ENCODE results near the gene TXNRD2.

Gene TXNRD2

DNA sequence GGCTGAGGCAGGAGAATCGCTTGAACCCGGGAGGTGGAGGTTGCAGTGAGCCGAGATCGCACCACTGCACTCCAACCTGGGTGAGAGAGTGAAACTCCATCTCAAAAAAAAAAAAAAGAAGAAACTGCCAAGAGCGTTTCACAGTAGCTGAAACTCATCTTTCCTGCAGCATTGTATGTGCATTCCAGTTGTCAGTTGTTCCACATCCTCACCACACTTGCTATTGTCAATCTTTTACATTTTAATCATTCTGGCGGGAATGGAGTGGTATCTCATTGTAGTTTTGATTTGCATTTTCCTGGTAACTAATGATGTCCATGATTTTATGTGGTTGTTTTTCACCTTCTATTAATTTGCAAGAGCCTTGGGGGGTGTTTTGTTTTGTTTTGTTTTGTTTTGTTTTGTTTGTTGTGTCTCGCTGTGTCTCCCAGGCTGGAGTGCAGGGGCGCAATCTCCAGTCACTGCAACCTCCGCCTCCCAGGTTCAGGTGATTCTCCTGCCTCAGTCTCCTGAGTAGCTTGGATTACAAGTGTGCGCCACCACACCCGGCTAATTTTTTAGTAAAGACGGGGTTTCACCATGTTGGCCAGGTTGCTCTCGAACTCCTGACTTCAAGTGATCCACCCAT is 78.9 kb downstream of the TXNRD2 start:
- no peak for DNase-seq

DNA sequence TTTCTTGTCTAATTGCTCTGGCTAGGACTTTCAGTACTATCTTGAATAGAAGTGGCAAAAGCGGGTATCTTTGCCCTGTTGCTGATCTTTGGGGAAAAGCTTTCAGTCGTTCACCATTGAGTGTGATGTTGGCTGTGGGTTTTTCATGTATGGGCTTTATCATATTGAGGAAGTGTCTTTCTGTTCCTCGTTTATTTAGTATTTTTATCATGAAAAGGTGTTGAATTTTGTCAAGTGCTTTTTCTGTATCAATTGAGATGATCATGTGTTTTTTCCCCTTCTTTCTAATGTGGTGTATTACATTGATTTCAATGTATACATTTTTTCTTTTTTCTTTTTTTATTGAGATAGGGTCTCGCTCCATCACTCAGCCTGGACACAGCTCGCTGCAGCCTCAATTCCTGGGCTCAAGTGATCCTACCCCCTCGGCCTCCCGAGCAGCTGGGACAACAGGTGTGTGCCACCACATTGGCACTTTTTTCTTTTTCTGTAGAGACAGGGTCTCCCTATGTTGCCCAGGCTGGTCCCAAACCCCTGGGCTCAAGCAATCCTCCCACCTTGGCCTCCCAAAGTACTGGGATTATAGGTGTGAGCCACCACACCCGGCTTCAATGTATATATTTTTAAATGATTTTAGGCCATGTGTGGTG is 81.6 kb downstream of the TXNRD2 start:
- DNase-seq: no peak

DNA sequence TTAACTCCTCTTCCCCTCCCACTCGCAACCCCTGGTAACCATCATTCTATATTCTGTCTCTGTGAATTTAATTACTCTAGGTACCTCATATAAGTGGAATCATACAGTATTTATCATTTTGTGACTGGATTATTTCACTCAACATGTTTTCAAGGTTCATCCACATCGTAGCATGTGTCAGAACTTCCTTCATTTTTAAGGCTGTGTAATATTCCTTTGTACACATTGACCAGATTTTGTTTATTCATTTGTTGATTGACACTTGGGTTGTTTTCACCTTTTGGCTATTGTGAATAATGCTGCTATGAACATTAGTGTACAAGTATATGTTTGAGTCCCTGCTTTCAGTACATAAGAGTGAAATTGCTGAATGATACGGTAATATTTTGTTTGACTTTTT is 84.2 kb downstream of the TXNRD2 start:
- no peak for DNase-seq

DNA sequence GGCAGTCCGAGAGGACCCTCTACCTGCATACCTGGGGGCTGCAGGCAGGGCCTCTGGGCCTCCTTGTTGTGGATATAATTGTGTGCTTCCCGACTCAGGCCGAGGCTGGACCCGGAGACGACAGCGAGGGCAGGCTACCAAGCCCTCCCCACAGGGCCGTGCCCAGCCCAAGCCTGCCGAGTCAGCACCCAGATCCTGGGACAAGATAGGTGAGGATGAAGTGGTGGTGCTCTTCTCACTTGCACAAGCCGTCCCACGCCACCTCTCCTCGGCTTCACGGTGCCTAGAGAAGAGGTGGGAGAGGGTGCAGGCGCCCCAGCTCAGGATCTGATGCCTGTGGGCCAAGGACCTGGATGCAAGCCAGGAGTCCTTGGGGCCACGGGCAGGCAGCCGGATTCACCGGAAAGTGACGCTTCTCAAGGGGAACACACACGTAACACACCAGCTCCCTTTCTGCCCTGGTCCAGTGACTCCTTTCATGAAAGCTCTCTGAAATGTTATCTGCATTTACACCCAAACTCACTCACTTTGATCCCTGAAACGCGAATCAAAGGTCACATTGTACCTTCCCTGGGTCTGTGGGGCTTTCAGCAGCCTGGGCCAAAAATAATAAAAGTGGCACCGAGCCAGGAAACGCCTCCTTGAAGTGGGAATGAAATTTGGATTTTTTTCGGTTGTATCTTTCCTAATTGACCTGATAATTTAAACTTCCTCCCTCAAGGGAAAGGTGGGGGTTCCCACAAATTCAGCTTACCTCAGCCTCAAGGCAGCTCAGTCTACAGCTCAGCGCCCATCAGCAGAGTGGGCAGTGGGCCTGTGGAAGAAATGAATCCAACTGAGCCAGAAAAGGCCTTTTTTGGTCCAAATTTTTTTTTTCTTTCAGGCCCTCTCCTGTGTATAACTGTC is 85.9 kb downstream of the TXNRD2 start:
- peak; percentile 81 for DNase-seq

DNA sequence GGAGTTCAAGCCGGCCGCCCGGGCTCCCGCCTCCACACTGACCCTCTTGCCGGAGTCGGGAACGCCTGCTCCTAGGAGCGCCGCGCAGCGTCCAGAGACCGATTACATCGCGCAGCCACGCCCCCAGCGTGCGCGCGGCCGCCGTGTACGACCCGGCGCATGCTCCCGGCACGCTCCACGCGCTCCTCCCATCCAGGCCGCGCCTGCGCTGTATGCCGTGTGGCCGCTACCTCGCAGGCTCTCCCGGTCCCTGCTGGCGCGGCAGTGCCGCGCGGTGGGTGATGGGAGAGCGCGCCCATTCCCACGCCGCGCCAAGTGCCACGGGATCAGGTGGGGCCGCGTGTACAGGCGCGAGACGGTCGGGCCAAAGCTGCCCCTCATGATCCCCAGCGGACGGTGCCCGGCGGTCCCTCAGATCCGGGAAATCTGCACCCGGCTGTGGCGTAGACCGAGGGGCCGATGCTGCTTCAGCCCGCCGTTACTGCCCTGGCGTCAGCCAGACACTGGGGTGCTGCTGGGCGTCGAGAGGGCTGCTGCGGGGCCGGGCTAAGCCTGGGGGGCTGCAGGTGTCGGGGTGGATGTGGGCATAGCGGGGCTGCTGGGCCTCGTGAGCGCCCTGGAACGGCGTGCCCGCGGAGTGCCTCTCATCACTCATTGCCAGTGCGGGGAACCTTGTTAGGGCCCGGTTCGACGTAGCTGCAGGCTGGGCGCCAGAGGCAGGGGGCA is 86.7 kb downstream of the TXNRD2 start, which contains the start of the genes GNB1L and RTL10:
Gene GNB1L (minus strand): TSS at position 97 of the 726 bp plus-strand sequence. CDS start 33,519 bp downstream, outside the sequence.
Gene RTL10 (minus strand): TSS at position 97 of the 726 bp plus-strand sequence. CDS start 2,613 bp downstream, outside the sequence.
- DNase-seq: peak; percentile 96

DNA sequence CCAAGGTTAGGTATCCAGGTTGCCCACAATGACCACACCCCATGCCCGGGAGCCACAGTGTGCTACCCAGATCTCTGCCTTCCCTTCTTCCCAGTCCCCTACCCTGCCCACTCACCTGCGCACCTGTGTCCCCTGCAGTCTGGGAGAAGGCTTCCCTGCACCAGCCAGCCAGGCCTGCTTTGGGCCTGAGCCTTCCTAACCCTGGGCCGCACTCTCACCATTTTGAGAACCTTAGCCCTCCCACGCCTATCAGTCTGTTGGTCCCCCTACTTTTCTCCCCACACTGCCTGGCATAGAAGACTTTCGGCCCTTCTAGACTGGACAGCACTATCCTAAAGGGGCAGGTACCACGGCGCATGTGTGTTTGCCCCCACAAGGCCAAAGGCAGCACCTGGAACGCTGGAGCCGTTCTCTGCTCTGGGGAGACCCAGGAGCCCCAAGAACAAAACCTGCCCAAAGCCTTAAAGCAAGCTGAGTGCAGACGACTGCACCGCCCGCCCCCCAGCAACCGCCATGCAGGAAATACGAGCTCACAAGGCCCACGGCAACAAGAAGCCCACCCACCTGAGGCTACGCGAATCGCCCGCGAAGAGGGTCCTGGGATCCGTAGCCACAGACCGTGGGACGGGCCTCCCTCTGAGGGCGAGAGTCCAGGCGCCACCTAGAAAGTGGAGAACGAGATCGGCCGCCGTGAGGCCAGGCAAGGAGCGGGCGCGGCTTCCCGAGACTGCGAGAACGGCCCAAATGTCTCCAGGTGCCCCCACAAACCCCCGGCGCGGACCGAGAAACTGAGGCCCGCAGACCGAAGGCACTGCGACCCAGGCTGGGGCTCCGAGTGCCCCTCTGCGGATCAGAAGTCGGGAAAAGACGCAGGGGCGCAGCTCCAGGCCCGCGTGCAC is 87.5 kb downstream of the TXNRD2 start:
- DNase-seq: peak; percentile 89

DNA sequence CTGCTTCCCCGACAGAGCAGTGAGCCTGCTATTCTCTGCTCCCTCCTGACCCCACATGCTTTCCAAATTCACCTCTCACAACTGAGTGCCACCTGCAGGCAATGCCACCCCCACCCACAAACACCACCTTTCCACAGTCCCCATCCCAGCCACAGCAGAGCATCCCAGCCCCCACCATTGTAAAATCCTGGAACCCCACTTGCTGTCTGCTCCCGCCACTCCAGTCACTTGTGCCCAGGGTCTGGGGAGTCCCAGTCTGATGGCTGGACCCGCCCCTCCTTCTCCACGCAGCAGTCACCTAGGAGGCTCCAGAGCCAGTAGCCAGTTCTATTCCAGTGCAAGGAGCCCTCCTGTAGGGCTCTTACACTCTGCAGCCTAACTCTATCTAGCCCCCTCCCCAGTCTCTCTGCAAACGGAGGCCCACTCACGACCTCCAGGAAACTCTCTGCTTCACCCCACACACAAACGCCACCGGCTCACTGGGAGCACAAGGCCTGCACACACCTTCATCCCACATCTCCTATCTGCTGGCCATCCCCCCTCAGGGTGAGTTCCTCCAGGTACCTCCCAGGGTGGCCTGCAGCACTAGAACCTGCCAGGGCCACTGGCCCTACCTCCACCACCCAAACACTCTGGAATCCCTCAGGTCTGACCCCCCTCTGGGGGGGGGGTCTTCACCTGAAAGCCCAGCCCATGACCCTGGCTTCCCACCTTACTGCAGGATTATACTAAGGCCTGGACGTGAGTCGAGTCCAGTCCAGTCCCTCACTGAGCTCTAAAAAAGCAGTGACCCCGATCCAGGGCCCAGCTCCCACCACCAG is 88.3 kb downstream of the TXNRD2 start:
- DNase-seq: no peak

DNA sequence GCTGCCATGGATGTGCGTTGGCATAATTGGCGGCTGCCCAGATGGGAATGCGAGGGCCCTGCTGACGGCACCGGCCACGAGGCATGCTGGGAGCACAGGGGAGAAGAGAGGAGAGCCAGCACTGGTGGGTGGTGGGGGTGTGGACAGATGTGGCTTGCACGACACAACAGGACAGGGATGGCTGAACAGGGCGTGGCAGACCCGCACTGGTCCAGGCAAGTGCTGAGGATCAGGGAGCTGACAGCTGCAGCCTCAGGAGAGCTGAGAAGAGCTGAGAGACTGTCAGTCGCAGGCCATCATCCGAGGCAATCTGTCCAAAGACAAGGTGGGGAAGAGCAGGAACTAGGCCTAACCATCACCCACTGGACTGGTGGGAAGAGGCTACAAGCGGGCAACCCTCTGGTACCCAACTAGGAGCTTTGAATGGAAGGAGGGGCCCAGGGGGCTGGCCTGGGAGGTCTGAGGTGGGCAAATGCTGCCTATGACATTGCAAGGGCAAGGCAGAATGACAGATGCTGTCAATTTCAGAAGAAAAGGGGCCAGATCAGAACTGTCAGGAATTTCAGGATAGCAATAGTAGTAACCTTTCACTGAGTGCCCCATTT is 89.3 kb downstream of the TXNRD2 start:
- no peak for DNase-seq

DNA sequence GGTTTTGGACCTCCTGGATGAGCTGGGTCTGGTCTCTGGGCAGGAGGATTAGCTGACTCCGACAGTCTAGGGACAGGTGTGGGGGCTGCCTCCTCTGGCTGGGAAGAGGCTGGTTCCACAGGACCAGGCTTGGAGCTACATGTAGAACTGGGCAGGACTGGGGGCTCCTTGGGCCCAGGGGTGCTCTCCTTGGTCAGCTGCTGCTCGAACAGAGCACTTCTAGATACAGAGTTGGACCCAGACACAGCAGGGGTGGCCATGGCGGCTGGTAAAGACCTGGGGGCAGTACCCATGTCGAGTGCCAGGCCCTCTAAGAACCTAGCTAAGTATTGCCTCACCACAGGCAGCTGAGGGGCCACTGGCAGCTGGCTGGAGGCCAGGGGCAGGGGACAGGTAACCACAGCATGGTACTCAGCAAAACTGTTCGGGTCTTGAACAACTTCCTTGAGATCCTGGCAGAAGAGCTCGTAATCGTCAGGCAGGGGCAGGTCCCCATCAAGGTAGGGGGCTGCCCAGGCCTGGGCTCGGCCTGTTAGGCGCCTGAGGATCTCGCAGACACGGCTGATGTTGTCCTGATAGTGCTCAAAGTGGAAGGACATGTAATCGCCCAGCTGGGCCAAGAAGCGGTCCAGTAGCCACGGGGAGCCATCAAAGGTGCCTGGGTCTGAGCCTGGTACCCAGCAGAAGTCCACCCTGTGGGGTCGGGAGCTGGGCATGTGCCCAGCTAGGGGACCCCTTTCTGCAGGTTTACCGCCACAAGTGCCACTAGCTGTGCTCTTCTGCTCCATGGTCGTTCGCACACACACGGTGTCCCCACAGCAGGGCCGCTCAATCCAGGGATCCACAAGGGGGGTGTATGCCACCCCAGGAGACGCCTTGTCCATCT is 90.1 kb downstream of the TXNRD2 start:
- DNase-seq: no peak

DNA sequence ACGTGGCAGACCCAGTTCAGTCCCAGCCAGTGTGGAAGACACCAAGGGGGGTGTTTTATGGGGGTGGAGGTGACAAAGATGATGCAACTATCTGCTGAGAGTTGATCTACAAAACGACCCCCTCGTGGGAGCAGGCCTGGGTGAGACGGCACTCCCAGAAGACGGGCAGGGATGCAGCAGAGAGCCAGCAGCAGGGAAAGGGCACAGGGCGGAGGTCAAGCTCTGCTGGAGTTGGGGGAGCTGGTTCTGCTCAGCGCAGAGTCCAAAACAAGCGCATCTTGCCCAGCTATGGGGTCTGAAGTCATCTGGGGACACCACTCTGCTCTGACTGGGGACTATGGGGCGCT is 90.9 kb downstream of the TXNRD2 start:
- DNase-seq: no peak

DNA sequence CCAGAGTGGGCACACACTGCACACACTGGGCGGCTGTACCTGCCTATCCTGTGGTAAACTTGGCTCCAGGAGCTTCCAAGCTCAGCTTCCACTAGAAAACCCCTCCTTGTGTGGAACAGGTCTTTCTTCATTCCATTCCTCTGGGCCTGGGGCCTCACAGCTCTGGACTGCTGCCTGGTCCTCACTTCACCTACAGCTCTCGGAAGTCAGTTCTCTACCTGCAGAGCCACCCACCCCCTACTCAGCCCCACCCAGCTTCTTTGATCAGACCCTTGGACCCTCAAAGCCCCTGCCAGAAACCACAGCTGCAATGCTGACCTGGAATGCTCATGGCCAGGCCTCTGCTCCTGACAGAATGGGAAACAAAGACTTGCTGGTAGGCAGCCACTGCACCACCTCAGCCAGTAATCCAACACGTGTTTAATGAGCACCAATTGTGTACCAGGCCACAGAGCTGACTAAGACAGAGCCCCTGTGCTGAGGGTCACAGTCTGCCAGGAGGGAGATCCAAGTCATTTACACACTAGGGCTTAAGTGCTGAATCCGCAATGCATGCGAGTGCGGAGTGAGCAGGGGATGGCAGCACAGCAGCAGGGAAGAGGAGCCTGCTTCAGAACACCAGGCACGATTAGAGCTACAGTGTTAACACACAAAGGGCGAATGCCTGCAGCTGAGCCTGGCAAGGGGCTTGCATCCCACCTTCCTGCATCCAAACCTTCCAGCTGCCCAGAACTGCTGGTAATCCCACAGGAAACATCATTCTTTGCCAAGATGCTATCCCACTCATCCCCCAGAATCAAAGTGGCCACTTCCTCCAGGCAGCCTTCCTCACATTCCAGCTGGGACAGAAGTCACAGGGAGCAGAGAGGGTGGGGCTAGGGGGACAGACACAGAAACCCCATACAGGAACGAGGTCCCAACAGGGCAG is 91.5 kb downstream of the TXNRD2 start:
- peak; percentile 22 for DNase-seq

DNA sequence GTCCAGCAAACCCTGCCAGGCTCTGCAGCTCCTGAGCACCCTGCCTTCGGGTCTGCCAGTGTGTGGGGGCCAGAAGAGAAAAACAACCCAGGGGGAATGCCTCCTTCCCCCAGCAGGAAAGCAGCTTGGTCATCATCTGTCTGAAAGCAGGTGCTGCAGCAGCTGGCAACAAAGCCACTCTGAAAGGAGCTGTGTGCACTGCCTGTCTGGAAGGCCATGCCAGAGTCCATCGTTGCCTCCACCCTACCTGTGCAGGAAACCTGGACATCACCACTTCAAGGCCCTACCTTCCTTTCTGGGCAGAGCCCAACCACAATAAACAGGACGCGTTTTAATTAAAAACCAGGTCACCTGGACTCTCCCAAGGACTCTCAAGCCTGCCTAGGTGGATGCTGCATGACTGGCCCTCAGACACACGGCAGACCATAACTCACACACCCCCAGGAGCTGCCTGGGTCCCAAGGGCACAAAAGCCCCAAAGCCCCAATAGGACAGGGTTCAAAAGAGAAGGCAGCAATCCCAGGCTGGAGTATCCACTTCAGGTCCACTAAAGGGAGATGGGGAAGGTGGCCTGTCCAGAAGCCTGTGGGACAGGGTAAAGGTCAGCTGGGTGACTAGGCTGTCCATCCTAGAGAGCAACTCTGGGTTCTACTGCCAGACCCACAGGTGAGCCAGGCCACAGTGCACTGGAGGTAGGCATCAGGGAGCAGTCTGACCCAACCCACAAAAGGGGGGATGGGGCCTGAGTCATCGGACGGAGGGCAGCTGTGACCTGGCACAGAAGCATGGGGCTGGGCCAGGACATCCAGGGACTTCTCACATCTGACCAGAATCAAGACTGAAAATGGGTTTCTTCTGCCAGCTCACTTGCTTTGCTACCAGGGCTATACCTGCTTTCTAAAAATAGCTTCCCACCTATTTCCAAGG is 93.1 kb downstream of the TXNRD2 start:
- DNase-seq: no peak

DNA sequence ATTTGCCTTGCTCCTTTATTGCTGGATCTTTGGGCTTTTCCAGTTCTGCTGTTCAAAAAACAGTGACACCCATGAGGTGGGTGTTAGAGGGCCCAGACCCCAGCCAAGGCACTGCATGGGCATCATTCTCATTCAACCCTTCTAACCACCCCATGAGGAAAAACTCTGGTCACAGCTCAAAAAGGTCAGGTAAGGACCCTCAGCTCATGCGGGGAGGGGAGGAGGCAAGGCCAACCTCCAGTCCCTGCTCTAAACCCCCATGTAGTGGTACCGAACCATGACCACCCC is 94.3 kb downstream of the TXNRD2 start:
- no peak for DNase-seq

DNA sequence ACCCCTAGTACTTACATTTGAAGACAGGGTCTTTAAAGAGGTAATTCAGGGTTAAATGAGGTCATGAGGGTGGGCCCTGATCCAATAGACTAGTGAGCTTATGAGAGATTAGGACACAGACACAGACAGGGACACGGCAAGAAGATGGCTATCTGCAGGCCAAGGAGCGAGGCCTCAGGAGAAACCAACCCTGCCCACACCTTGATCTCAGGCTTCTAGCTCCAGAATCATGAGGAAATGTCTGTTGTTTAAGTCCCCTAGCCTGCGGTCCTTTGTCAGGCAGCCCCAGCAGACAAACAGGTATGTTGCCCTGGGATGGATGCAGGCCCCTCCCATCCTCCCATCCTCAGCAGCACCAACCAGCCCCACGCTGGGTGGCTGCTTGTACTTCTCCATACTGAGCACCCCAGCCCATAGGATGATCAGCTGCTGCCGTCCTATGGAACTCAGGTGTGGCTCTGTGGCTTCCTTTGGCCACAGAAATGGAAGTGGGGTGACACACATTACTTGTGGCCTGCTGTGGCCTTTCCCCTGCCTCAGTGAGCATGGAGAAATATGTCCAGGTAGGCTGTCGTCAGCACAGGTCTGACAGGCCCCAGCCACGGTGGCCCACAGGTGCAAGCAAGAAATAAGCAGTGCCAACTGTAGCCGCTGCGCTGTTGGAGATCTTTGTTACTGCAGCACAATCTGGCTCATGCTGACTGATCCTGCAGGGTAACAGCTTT is 94.8 kb downstream of the TXNRD2 start:
- DNase-seq: no peak

DNA sequence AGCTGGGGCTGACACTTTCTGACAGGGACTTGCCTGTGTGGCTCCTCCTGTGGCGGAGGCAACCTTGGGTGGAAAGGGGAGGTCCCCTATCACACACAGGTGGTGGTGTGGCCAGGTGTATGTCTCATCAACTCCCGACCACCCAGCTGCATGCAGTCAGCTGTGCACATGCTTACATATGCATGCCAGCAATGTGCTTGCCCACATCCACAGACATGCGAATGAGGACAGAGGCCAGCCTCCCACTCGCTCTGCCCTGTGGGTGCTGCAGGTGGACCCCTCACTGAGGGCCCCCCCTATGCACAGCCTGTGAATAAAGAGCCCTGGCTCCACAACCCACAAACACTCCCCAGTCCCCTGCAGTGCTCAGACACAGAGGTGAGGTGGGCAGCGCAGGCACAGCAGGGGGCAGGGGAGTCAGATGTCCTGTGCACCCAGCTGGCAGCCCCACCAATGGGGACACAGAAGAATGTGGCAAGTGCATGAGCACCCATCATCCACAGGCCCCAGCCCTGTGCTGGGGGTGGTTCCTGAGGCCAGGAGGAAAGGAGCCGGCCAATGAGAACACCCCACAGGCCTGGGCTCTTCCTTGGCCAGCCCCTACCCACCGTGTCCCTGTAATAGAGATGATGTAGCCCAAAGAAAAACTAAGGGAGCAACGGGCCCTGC is 96.4 kb downstream of the TXNRD2 start:
- DNase-seq: no peak
